ENCODE data around the gene GRID1. TPM values are rescaled to one million over a fixed set of nuclear protein-coding genes. Genes with fewer than 3 reads are reported as not detected.

GRID1 gene
- total and polyA plus RNA-seq, 9 of the 15 experiments (the other 6 are each of a cell fraction or from before 2014, with no cell fraction given), result 0.01 to 7.2 (median 1.2) TPM

DNA sequence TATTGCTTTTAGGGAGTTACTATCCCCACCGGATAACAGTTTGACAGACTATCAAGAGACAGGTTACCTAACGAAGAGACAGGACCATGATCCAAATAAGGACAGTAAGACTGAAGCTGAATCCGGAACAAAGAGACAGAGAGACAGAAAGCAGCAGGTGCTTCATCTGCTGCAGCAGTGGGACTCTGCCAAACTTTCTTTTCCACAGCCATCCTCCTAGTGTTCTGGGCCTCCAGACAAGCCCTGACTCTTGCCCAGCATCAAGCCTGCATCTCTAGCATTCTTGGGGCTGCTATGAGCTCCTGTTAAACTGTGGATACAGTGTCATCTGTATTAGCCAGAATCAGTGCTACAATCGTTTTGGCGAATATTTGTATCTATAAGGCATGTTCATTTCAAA is 761.7 kb downstream of the GRID1 start:
- Histone ChIP-seq H3K4me1 (replicated peaks in 1 of 2; ENCODE audit: control insufficient read depth in 2 of 2, insufficient read depth in 2 of 2, low read length in 2 of 2) (peaks cover 0 to 3% of the 10 kb centered on the region in 2 experiments; a peak in 1 of 5 replicates), H3K79me2 (ENCODE audit: control insufficient read depth, insufficient read depth, low read length) (no peaks in the 10 kb centered on the region), H2AFZ (ENCODE audit: low read depth, low read length) (no peak overlapping the region), H3K9me1 (ENCODE audit: control insufficient read depth, insufficient read depth, low read length) (no peaks in the 10 kb centered on the region), H4K20me1 (replicated peaks; ENCODE audit: control insufficient read depth, insufficient read depth, low read length) (no peaks in the 10 kb centered on the region), H3K27me3 (ENCODE audit: control insufficient read depth in 2 of 2, insufficient read depth in 2 of 2, low read length in 2 of 2) (no peaks in the 10 kb centered on the region), H3K9ac (ENCODE audit: insufficient read depth in 1 of 2, low read depth in 2 of 2, low read length in 2 of 2) (no peak overlapping the region), H3K27ac (ENCODE audit: extremely low read depth, low read depth, low read length) (no peak overlapping the region), H3K4me3 (no peak overlapping the region), H3K36me3 (ENCODE audit: control insufficient read depth, insufficient read depth, low read length) (no peaks in the 10 kb centered on the region), H3K4me2 (ENCODE audit: insufficient read depth, low read length) (no peak overlapping the region), H3K9me3 (replicated peaks; ENCODE audit: control insufficient read depth, insufficient read depth, low read depth, low read length) (no peaks in the 10 kb centered on the region)
- ATAC-seq (no peak), DNase-seq (ENCODE audit: extremely low read depth in 1 of 4, low spot score in 3 of 4) (no peak), FAIRE-seq (no peak)
- BruUV-seq (replicated peaks), result no TSS peak
- ChIA-PET POLR2A (interaction anchor here (1.1 to 2.7 kb wide), 2 partner anchors 9 to 11 kb away, joined by 3 to 10 read pairs; no protein-coding TSS in a partner anchor), CTCF (ENCODE audit: low intra/inter-chr PET ratio) (no interaction called here)
- 6% methylated on average over 5 of the region's 5 CpGs for WGBS (ENCODE audit: insufficient coverage, low coverage, missing lambda C conversion rate)
- intact Hi-C loops (cut with micrococcal nuclease), result no loop called here
- in situ Hi-C loops (cut with MboI), result no loop called here
- no peak for TF ChIP-seq BACH1 (tag; IDR thresholded peaks at IDR 0.05)
- no peak for TF ChIP-seq BRD9 (IDR thresholded peaks at IDR 0.05; ENCODE audit: low read depth, partially characterized antibody)
- no peak for TF ChIP-seq FOXA3 (CRISPR knock-in tag; conservative IDR thresholded peaks at IDR 0.05 in 1 of 2, IDR thresholded peaks at IDR 0.05 in 1 of 2)
- no peak for TF ChIP-seq ZBTB1 (CRISPR knock-in tag; IDR thresholded peaks at IDR 0.05; ENCODE audit: borderline replicate concordance, low read depth)
- TF ChIP-seq ZFP30 (CRISPR knock-in tag; IDR thresholded peaks at IDR 0.05; ENCODE audit: borderline replicate concordance), result no peak
- no peak for TF ChIP-seq KDM4B (IDR thresholded peaks at IDR 0.05; ENCODE audit: borderline replicate concordance in 2 of 2, low read depth in 1 of 2)
- TF ChIP-seq MXI1 (IDR thresholded peaks at IDR 0.05; ENCODE audit: low read depth, low read length), result no peak
- no peak for TF ChIP-seq CHD2 (IDR thresholded peaks at IDR 0.05; ENCODE audit: low read depth, low read length)
- TF ChIP-seq ZNF146 (CRISPR knock-in tag; IDR thresholded peaks at IDR 0.05; ENCODE audit: unreplicated experiment), result no peak
- no peak for TF ChIP-seq ZC3H8 (IDR thresholded peaks at IDR 0.05)
- TF ChIP-seq MITF (IDR thresholded peaks at IDR 0.05), result no peak
- TF ChIP-seq HES1 (IDR thresholded peaks at IDR 0.05; ENCODE audit: low read depth), result no peak
- TF ChIP-seq PCBP1 (IDR thresholded peaks at IDR 0.05; ENCODE audit: low read depth, low read length, poor library complexity, severe bottlenecking), result no peak
- TF ChIP-seq RCOR1 (IDR thresholded peaks at IDR 0.05; ENCODE audit: borderline replicate concordance in 1 of 2, low read depth in 2 of 2, low read length in 2 of 2), result no peak
- TF ChIP-seq E2F4 (CRISPR knock-in tag; IDR thresholded peaks at IDR 0.05; ENCODE audit: low read depth), result no peak
- TF ChIP-seq ZC3H4 (CRISPR knock-in tag; IDR thresholded peaks at IDR 0.05; ENCODE audit: borderline replicate concordance), result no peak
- TF ChIP-seq ZNF121 (CRISPR knock-in tag; conservative IDR thresholded peaks at IDR 0.05), result no peak
- TF ChIP-seq ZNF282 (CRISPR knock-in tag; IDR thresholded peaks at IDR 0.05), result no peak
- no peak for TF ChIP-seq CREB1 (IDR thresholded peaks at IDR 0.05)
- no peak for TF ChIP-seq CREB1 (CRISPR knock-in tag; IDR thresholded peaks at IDR 0.05)
